Loucy (cell line): ENCODE measurements around the gene OR10G2.
"Not testable (repeated sequence)": the region's sequence is repeated elsewhere in the genome, so short reads cannot be mapped to it uniquely, and the experiment has no call there.

ENCODE experiments used
- H2AFZ ChIP-seq: fragments of 200-600 bp; sonication (generic); 2 replicates; pipeline ENCODE4 v1.6.0; 2016; ENCODE audit warnings: antibody characterized with exemption, mild to moderate bottlenecking, low read length, moderate library complexity
- H3F3A ChIP-seq: fragments of 200-600 bp; 2 replicates; pipeline ENCODE4 v1.6.0; 2016; ENCODE audit warnings: antibody characterized with exemption, low read depth, mild to moderate bottlenecking
- H3K27me3 ChIP-seq: fragments of 200-600 bp; sonication (generic); 2 replicates; pipeline ENCODE4 v1.6.1; 2014; ENCODE audit warnings: low read length, mild to moderate bottlenecking; ENCODE audit not compliant: insufficient read depth, poor library complexity, severe bottlenecking
- H3K36me3 ChIP-seq: fragments of 200-600 bp; sonication (generic); 2 replicates; pipeline ENCODE4 v1.6.1; 2016; ENCODE audit warnings: low read length; ENCODE audit not compliant: insufficient read depth
- H3K4me1 ChIP-seq: fragments of 200-600 bp; sonication (generic); 2 replicates; pipeline ENCODE4 v1.5.1; 2014; ENCODE audit warnings: low read length, mild to moderate bottlenecking; ENCODE audit not compliant: insufficient read depth, poor library complexity, severe bottlenecking
- H3K4me2 ChIP-seq: fragments of 200-600 bp; sonication (generic); 2 replicates; pipeline ENCODE4 v1.6.0; 2014; ENCODE audit warnings: antibody characterized with exemption, low read length, low read depth, mild to moderate bottlenecking; ENCODE audit not compliant: poor library complexity, severe bottlenecking
- H3K4me3 ChIP-seq: fragments of 200-600 bp; sonication (generic); 2 replicates; pipeline ENCODE4 v1.5.1; 2014; ENCODE audit warnings: low read length, mild to moderate bottlenecking, mixed read lengths; ENCODE audit not compliant: poor library complexity, severe bottlenecking
- H3K79me2 ChIP-seq: fragments of 200-600 bp; sonication (generic); 2 replicates; pipeline ENCODE4 v1.6.1; 2014; ENCODE audit warnings: low read length; ENCODE audit not compliant: insufficient read depth
- H3K9ac ChIP-seq: fragments of 200-600 bp; sonication (generic); 2 replicates; pipeline ENCODE4 v1.6.0; 2014; ENCODE audit warnings: mild to moderate bottlenecking, low read depth, low read length, moderate library complexity; ENCODE audit not compliant: poor library complexity, severe bottlenecking
- H3K9me2 ChIP-seq: fragments of 200-600 bp; sonication (generic); replicated peaks from 2 replicates; pipeline ENCODE4 v1.6.1; 2016; ENCODE audit warnings: low read depth, low read length, mixed read lengths
- H3K9me3 ChIP-seq: fragments of 200-600 bp; sonication (generic); 2 replicates; pipeline ENCODE4 v1.6.1; 2014; ENCODE audit warnings: mild to moderate bottlenecking, antibody characterized with exemption, low read length, low read depth; ENCODE audit not compliant: insufficient read depth
- H4K20me1 ChIP-seq: fragments of 200-600 bp; sonication (generic); 2 replicates; pipeline ENCODE4 v1.6.0; 2014; ENCODE audit warnings: antibody characterized with exemption, low read length, mild to moderate bottlenecking; ENCODE audit not compliant: insufficient read depth, poor library complexity, severe bottlenecking
- EZH2phosphoT487 ChIP-seq: fragments of 200-600 bp; IDR thresholded peaks from 2 replicates; pipeline ENCODE4 v1.6.1; 2018; ENCODE audit warnings: antibody characterized with exemption, mild to moderate bottlenecking, moderate library complexity, borderline replicate concordance
- TF ChIP-seq, protein P1 (sequence below): fragments of 200-600 bp; sonication (generic); conservative IDR thresholded peaks from 2 replicates; pipeline ENCODE4 v1.5.1; 2014; ENCODE audit warnings: mild to moderate bottlenecking, antibody characterized with exemption, low read length

Gene OR10G2

GRCh38 chr14:21612324-21612723, 22.4 kb downstream of the OR10G2 start:
- Histone ChIP-seq H3K4me3 (no peak overlapping the region), H3K9me3 (no peaks in the 10 kb centered on the region), H3K9ac (no peak overlapping the region), H3K9me2 (no peaks in the 10 kb centered on the region), H3K36me3 (no peaks in the 10 kb centered on the region), H4K20me1 (no peaks in the 10 kb centered on the region), H3K79me2 (no peaks in the 10 kb centered on the region), H3K4me2 (no peak overlapping the region), H2AFZ (no peak overlapping the region), H3K27me3 (no peaks in the 10 kb centered on the region), H3K4me1 (no peaks in the 10 kb centered on the region), H3F3A (no peaks in the 10 kb centered on the region)
- no peak for TF ChIP-seq EZH2phosphoT487
- TF ChIP-seq, protein P1, sequence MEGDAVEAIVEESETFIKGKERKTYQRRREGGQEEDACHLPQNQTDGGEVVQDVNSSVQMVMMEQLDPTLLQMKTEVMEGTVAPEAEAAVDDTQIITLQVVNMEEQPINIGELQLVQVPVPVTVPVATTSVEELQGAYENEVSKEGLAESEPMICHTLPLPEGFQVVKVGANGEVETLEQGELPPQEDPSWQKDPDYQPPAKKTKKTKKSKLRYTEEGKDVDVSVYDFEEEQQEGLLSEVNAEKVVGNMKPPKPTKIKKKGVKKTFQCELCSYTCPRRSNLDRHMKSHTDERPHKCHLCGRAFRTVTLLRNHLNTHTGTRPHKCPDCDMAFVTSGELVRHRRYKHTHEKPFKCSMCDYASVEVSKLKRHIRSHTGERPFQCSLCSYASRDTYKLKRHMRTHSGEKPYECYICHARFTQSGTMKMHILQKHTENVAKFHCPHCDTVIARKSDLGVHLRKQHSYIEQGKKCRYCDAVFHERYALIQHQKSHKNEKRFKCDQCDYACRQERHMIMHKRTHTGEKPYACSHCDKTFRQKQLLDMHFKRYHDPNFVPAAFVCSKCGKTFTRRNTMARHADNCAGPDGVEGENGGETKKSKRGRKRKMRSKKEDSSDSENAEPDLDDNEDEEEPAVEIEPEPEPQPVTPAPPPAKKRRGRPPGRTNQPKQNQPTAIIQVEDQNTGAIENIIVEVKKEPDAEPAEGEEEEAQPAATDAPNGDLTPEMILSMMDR, result no peak

DNA sequence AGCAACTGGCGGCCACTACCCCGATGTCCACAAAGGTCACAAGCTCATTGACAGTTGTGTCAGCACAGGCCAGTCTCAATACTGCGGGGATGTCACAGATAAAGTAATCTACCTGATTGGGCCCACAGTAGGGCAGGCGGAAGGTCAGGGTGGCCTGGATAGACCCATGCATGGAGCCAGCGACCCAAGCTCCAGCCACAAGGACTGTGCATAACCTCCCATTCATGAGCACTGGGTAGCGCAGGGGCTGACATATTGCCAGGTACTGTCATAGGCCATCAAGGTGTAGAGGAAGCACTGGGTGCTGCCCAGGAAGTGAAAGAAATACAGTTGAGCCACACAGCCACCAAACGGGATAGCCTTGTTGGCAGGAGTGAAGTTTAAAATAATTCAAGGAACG, 32.6 kb downstream of the OR10G2 start:
- not testable (repeated sequence) for H3K4me1 ChIP-seq, H4K20me1 ChIP-seq, H3K4me2 ChIP-seq, H3K27me3 ChIP-seq, H3F3A ChIP-seq, H3K9ac ChIP-seq, H2AFZ ChIP-seq, H3K9me3 ChIP-seq, H3K9me2 ChIP-seq, H3K36me3 ChIP-seq, H3K4me3 ChIP-seq, H3K79me2 ChIP-seq

DNA sequence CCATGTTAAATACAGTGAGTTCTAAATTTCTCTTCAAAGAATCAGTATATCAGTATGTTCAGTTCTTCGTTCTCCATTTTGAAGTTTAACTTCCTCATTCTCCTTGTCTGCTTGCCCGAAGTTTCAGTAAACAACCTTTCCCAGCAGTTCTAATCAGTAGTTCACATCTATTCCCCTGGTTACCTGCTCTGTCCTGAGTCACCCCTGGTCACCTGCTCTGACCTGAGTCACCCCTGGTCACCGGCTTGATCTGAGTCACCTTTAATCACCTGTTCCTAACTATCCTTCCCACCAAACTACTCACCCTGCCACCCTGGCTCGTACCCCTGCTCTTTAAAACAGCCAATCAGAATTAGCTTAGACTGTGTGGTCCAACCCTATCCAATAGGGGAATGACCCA, 45.4 kb downstream of the OR10G2 start:
- no peaks in the 10 kb centered on the region for H4K20me1 ChIP-seq
- H3K79me2 ChIP-seq, result no peaks in the 10 kb centered on the region
- TF ChIP-seq, protein P1, result no peak
- TF ChIP-seq EZH2phosphoT487, result no peak
- no peak overlapping the region for H3K9ac ChIP-seq
- no peak overlapping the region for H3K4me3 ChIP-seq
- no peak overlapping the region for H2AFZ ChIP-seq
- no peaks in the 10 kb centered on the region for H3K4me1 ChIP-seq
- no peak overlapping the region for H3K4me2 ChIP-seq
- no peaks in the 10 kb centered on the region for H3K36me3 ChIP-seq
- H3K27me3 ChIP-seq, result no peaks in the 10 kb centered on the region
- H3K9me3 ChIP-seq, result no peaks in the 10 kb centered on the region
- no peaks in the 10 kb centered on the region for H3F3A ChIP-seq
- no peaks in the 10 kb centered on the region; the same call in 1 of the 2 replicates for H3K9me2 ChIP-seq
